HepG2 (cell line): ENCODE data around the gene KIF26B. TPM values are rescaled to one million over a fixed set of nuclear protein-coding genes. Genes with fewer than 3 reads are reported as not detected.

Experiments
- ATAC-seq: fragments of 200-7000 bp; cut with Tn5 transposase; 3 replicates; pipeline ENCODE4 v1.9.1; 2020; ENCODE audit warnings: mild to moderate bottlenecking, moderate library complexity
- BruUV-seq: library from RNA; stranded (reverse); fragments of 400-500 nt; replicated peaks from 2 replicates; lab custom pipeline; 2021; lab: Mats Ljungman, UMichigan
- CTCF ChIA-PET: fragments of 300-600 bp; formaldehyde crosslinking; extraction: SDS; loops from one replicate; lab custom pipeline; 2021; ENCODE audit warnings: low total read pairs, inconsistent platforms, low intra/inter-chr PET ratio; lab: Yijun Ruan, JAX
- POLR2A ChIA-PET: fragments of 350-600 bp; sonication (Branson Sonifier 250); formaldehyde crosslinking; loops from one replicate; lab custom pipeline; 2020; ENCODE audit warnings: antibody characterized with exemption, inconsistent platforms; lab: Yijun Ruan, JAX
- DNase-seq: peaks from one replicate; pipeline ENCODE4 v3.0.0-alpha.2; 2015; ENCODE audit warnings: low spot score
- FAIRE-seq: peaks from 3 replicates; lab custom pipeline; 2011; peaks lifted over from hg19 to GRCh38; lab: Jason Lieb, UNC
- H2AFZ ChIP-seq: one replicate; pipeline ENCODE4 v1.6.1; 2011; ENCODE audit warnings: low read length, inconsistent platforms
- H3K27ac ChIP-seq: fragments of 300-600 bp; 3 replicates; pipeline ENCODE4 v1.8.0; 2011; ENCODE audit warnings: mixed run types, mild to moderate bottlenecking, mixed read lengths, low read length, inconsistent platforms; ENCODE audit not compliant: insufficient read depth; ENCODE audit errors: extremely low read length
- H3K27me3 ChIP-seq, 2 experiments: fragments of 200-600 bp in 1 of 2; 2 replicates in 1 of 2; 3 replicates in 1 of 2; pipeline versions ENCODE4 v1.6.0 to v1.8.0; 2011; ENCODE audit warnings: low read length in 2 of 2, mild to moderate bottlenecking in 2 of 2, moderate library complexity in 2 of 2, inconsistent platforms in 1 of 2; ENCODE audit not compliant: insufficient read depth in 2 of 2, control insufficient read depth in 1 of 2
- H3K36me3 ChIP-seq, 2 experiments: fragments of 200-600 bp in 1 of 2; replicated peaks in 1 of 2; 2 replicates in 1 of 2; 3 replicates in 1 of 2; pipeline versions ENCODE4 v1.5.1 to v1.8.0; 2011; ENCODE audit warnings: low read length in 2 of 2, inconsistent platforms in 1 of 2; ENCODE audit not compliant: insufficient read depth in 2 of 2, control insufficient read depth in 1 of 2
- H3K4me1 ChIP-seq: 2 replicates; pipeline ENCODE4 v1.5.1; 2012; ENCODE audit warnings: low read length, inconsistent platforms; ENCODE audit not compliant: insufficient read depth
- H3K4me2 ChIP-seq: 2 replicates; pipeline ENCODE4 v1.6.0; 2011; ENCODE audit warnings: low read depth, low read length, inconsistent platforms
- H3K4me3 ChIP-seq, 3 experiments: fragments of 200-600 bp in 1 of 3; sonication (generic), shearing (Covaris generic) in 1 of 3; replicated peaks in 1 of 3; 2 replicates each; pipeline ENCODE4 v1.5.1; 2011 to 2016; ENCODE audit warnings: low read length in 3 of 3, inconsistent platforms in 2 of 3, low read depth in 2 of 3, mild to moderate bottlenecking in 2 of 3, control low read depth in 1 of 3, mixed read lengths in 1 of 3; ENCODE audit not compliant: insufficient read depth in 1 of 3
- H3K79me2 ChIP-seq: one replicate; pipeline ENCODE4 v1.6.1; 2011; ENCODE audit warnings: low read length, inconsistent platforms; ENCODE audit not compliant: insufficient read depth
- H3K9ac ChIP-seq: 2 replicates; pipeline ENCODE4 v1.6.0; 2011; ENCODE audit warnings: mild to moderate bottlenecking, low read depth, low read length, inconsistent platforms; ENCODE audit not compliant: insufficient read depth
- H3K9me3 ChIP-seq: 2 replicates; pipeline ENCODE4 v1.5.1; 2012; ENCODE audit warnings: mild to moderate bottlenecking, low read length
- H4K20me1 ChIP-seq: 2 replicates; pipeline ENCODE4 v1.6.0; 2011; ENCODE audit warnings: inconsistent platforms, mild to moderate bottlenecking, low read length, moderate library complexity; ENCODE audit not compliant: insufficient read depth
- ELK4 ChIP-seq: sonication (generic); formaldehyde crosslinking; IDR thresholded peaks from 2 replicates; pipeline ENCODE4 v1.9.0; 2021; ENCODE audit warnings: missing genetic modification reagents, borderline replicate concordance
- ZBTB42 ChIP-seq: sonication (generic); formaldehyde crosslinking; IDR thresholded peaks from 2 replicates; pipeline ENCODE4 v1.5.0; 2020; ENCODE audit warnings: mild to moderate bottlenecking, missing genetic modification reagents
- ZNF597 ChIP-seq: sonication (generic); formaldehyde crosslinking; IDR thresholded peaks from 2 replicates; pipeline ENCODE4 v1.5.0; 2020; ENCODE audit warnings: missing genetic modification reagents
- WGBS: methylation state at CpG from one replicate; pipeline ENCODE4 v1.1.6; 2017; ENCODE audit warnings: low lambda C conversion rate; 5-methylcytosine and 5-hydroxymethylcytosine counted together
- in situ Hi-C: cut with HindIII; loops from 2 replicates; pipeline ENCODE4 v1.10.0; 2017; ENCODE audit warnings: low pct_unique_long_range_greater_than_20kb; ENCODE audit not compliant: extremely low pct_ligation_motif_present
- intact Hi-C: fragments of 100-400 bp; cut with micrococcal nuclease; formaldehyde crosslinking; loops from one replicate; pipeline ENCODE4 v1.10.0; 2022; ENCODE audit not compliant: unreplicated experiment
- polyA plus RNA-seq, 8 experiments: library from polyadenylated mRNA; depleted of rRNA in 3 of 8; stranded (reverse) in 7 of 8; unstranded in 1 of 8; fragments of >200 nt; fragmentation: Illumina TruSeq in 4 of 8; extraction: Trizol in 4 of 8; gene quantifications; 2 replicates each; pipeline versions ENCODE4 v1.2.1 to v1.2.3, GENCODE V29; 2011 to 2016; ENCODE audit warnings: low read depth in 4 of 8, missing spikeins in 1 of 8, mixed read lengths in 1 of 8; ENCODE audit not compliant: insufficient read depth in 1 of 8
- total RNA-seq, 5 experiments: library from RNA; depleted of rRNA; stranded (reverse); fragments of >200 nt; fragmentation: Illumina TruSeq; extraction: Trizol; gene quantifications; 2 replicates each; pipeline ENCODE4 v1.2.3, GENCODE V29; 2016; ENCODE audit warnings: low read depth in 1 of 5

Gene KIF26B
- total and polyA plus RNA-seq, 2 of the 13 experiments (the other 11 are each of a cell fraction or from before 2014, with no cell fraction given) = 0.08 to 0.09 TPM

- intact Hi-C loops (no loop called here), in situ Hi-C loops (no loop called here)
- FAIRE-seq (no peak), ATAC-seq (no peak), DNase-seq (no peak)
- Histone ChIP-seq H3K79me2 (no peaks in the 10 kb centered on the region), H2AFZ (no peak overlapping the region), H3K9ac (no peak overlapping the region), H3K27ac (no peak overlapping the region), H3K27me3 (no peaks in the 10 kb centered on the region), H3K4me1 (no peaks in the 10 kb centered on the region), H4K20me1 (no peaks in the 10 kb centered on the region), H3K4me2 (no peak overlapping the region), H3K36me3 (no peaks in the 10 kb centered on the region), H3K9me3 (no peaks in the 10 kb centered on the region), H3K4me3 (no peak overlapping the region)
- 93% methylated on average over 11 of the region's 63 CpGs for WGBS
- ChIA-PET CTCF (no interaction called here), POLR2A (no interaction called here)
- no TSS peak for BruUV-seq
- TF ChIP-seq ZNF597 (CRISPR knock-in tag) = no peak
Observed at GRCh38 chr1:245688536-245689453, 534.0 kb downstream of the KIF26B start.

- Histone ChIP-seq H3K4me2 (no peak overlapping the region), H2AFZ (no peak overlapping the region), H3K9me3 (no peaks in the 10 kb centered on the region), H3K27me3 (no peaks in the 10 kb centered on the region), H3K4me1 (no peaks in the 10 kb centered on the region), H3K79me2 (no peaks in the 10 kb centered on the region), H4K20me1 (no peaks in the 10 kb centered on the region), H3K27ac (no peak overlapping the region), H3K36me3 (no peaks in the 10 kb centered on the region), H3K4me3 (no peak overlapping the region), H3K9ac (no peak overlapping the region)
- TF ChIP-seq ELK4 (no peak), ZBTB42 (CRISPR knock-in tag) (no peak)
- WGBS = 77% methylated on average over 8 of the region's 9 CpGs
- no TSS peak for BruUV-seq
- intact Hi-C loops = no loop called here
- ATAC-seq (no peak), DNase-seq (no peak), FAIRE-seq (no peak)
- CTCF ChIA-PET = no interaction called here
- POLR2A ChIA-PET = no interaction called here
- in situ Hi-C loops = no loop called here
Observed at GRCh38 chr1:245690156-245690690, 535.4 kb downstream of the KIF26B start.
